Epidermal melanocyte (primary cell): ENCODE results near the gene MRPS12.
"Not testable (repeated sequence)": the region's sequence is repeated elsewhere in the genome, so short reads cannot be mapped to it uniquely, and the experiment has no call there.

Experiments
- DNase-seq: peaks from one replicate; pipeline ENCODE4 v3.0.0; 2011; ENCODE audit warnings: low spot score; ENCODE audit not compliant: insufficient read length

MRPS12 gene

DNA sequence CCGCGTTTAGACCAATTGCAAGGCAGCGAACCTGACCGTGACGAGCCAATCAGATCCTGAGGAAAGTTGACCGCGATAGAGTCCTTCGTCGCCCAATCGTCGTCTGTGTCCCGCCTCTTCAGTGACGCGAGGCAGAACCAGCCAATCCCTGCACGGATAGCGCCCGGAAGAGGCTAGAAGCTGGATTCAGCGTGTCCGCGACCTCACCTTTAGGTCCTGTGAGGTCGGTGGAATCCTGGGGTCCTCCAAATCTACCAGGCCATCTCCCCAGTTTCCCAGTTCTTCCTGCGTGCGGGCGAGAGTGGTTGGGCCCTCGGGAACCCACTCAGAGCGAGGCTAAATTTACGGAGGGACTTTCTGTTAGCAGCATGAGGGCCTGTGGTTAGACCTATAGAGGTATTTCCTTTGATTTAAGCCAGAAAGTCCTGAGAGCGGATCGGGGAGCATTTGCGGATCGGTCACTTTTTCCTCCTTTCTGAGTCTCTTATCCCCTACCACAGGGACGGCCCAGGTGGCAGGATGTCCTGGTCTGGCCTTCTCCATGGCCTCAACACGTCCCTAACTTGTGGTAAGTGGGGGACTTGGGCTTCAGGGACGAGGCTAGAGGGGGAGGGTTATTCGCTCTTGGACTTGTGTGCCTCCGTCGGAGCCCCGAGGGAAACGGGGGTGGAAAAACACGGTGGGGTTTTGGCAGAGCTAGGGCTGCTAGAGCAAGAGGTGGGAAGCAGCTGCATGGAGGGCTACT, at the start of gene MRPS12:
Gene MRPS12 (plus strand): TSS at position 169 of the 745 bp plus-strand sequence. CDS start 351 bp downstream, at position 520.
- peak; percentile 100 for DNase-seq

DNA sequence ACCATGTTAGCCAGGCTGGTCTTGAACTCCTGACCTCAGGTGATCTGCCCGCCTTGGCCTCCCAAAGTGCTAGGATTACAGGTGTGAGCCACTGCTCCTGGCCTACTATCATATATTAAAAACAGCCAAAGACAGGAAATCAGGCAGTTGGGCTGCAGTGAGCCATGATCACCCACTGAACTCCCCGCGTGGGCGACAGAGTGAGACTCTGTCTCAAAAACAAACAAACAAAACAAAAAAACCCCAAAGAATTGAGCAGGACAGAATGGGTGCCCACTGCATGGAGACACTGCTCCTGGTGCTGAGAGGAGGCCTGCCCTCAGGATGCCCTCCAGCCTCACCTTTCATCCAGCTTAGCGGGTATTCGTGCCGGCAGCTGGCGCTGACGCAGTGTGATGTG, 47.5 kb upstream of the MRPS12 start:
- no peak for DNase-seq

DNA sequence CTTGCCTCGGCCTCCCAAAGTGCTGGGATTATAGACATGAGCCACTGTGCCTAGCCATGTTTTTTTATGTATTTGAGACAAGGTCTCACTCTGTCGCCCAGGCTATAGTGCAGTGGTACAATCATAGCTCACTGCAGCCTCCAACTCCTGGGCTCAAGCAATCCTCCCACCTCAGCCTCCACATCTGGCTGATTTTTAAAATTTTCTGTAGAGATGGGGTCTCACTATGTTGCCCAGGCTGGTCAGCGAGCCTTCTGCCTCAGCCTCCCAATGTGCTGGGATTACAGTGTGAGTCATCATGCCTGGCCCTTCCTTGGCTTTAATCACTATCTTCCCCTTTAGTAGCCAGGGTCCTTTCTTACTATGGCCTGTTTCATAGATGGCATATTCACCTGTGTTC, 46.1 kb upstream of the MRPS12 start:
- DNase-seq: not testable (repeated sequence)

- DNase-seq: no peak
These were observed 41.9 kb upstream of the MRPS12 start for GRCh38 chr19:38888876-38889275.

DNA sequence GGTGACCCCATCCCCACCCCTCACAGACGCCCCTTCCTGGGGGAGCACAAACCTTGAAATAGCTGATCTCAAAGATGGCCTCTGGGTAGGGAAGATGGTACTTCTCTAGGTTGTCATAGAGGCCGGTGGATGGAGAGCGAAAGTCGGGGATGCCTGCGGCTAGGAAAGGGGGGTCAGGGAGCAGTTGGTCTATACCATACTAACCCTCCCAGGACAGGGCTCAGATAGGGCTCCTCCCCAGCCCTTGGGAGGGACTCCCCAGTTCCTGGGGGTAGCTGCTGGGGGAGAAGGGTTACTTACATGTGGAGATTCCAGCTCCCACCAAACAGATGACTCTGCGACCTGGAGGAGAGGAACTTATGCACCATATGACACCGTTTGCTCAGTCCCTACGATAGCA, 40.9 kb upstream of the MRPS12 start:
- peak; percentile 14 for DNase-seq

GRCh38 chr19:38890686-38891085, 40.1 kb upstream of the MRPS12 start:
- DNase-seq: peak; percentile 9

DNA sequence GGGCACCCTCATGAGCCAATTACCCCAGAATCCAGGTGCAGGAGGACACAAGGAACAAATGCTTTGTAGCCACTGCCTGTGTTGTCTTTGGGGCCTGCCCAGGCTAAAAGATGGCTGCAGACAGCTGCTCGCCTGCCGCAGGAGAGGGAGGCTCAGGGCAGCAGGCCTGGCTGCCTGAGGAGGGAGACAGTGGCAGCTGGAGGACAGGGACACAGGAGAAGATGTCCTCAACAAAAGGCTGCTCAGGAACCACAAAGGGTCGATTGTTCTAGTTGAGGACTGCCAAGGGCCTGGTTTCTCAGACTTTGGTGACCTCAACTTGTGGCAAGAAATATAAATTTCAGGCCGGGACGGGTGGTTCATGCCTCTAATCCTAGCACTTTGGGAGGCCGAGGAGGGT, 39.0 kb upstream of the MRPS12 start:
- no peak for DNase-seq

GRCh38 chr19:38892841-38893240, 37.9 kb upstream of the MRPS12 start:
- DNase-seq: no peak

GRCh38 chr19:38893341-38893771, 37.4 kb upstream of the MRPS12 start:
- no peak for DNase-seq

- DNase-seq: no peak
These were observed 35.8 kb upstream of the MRPS12 start for GRCh38 chr19:38894968-38895367.

DNA sequence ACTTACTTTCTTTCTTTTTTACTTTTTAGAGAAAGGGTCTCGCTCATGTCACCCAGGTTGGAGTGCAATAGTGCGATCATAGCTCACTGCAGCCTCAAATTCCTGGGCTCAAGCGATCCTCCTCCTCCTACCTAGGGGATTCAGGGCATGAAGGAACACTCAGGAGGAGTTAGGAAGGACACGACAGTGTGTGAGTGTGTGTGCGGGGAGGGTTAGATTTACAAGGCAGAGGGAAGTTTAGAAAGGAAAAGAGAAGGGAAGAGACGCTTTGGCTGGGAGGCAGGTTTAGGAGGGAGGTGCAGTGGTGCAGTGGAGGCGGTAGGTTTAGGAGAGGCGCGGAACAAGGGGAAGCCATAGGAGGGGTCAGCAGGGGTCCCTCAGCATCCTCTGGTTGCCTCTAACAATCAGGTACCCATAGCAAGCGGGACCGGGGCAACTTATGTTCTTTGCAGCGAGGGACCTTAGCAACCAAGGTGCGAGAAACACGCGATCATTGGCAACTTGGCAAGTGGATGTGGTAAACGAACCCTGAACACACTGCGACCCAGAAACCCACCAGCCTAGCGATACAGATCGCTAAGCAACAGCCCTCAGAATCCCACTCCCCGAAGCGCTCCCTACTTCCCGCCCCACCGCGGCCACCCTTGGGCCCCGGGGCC, 31.8 kb upstream of the MRPS12 start:
- DNase-seq: no peak

- peak; percentile 96 for DNase-seq
These were observed 31.1 kb upstream of the MRPS12 start, which contains the start of the genes NFKBIB and SIRT2 for GRCh38 chr19:38899447-38900201. Gene NFKBIB (plus strand): TSS chr19:38899969. CDS start chr19:38900033, 64 bp downstream. Gene SIRT2 (minus strand): TSS chr19:38899618. CDS start chr19:38899521, 97 bp downstream.

DNA sequence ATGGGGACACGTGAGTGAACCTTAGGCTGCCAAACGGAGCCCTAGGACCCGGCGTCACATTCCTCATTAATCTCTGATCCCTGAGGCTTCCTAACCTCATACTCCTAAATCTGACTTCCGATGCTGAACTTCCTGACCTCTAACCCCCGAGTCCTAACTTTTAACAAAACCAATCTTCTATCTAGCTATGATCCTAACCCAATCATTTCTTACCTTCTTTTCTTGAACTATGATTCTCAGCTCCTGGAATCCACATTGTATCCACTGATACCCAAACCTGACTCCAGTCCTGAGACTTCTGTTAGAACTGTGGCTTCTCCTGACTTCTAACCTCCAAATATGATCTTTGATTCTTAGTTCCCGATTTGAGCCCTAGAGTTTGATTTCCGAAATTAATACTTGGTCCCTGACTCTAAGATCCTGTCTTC, 30.5 kb upstream of the MRPS12 start:
- DNase-seq: no peak

GRCh38 chr19:38900743-38901190, 30.0 kb upstream of the MRPS12 start:
- no peak for DNase-seq

DNA sequence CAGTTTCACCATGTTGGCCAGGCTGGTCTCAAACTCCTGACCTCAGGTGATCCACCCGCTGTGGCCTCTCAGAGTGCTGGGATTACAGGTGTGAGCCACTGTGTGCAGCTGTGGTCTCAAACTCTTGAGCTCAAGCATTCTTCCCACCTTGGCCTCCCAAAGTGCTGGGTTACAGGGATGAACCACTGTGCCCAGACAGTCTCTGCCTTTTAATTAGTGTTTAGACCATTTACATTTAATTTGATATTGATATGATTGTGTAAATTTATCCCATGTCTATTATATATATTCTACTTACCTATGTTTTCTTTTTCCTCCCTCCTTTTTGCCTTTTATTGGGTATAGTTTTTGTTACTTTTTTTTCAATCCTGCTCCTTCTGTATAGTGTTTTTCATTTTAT, 29.1 kb upstream of the MRPS12 start:
- no peak for DNase-seq

DNA sequence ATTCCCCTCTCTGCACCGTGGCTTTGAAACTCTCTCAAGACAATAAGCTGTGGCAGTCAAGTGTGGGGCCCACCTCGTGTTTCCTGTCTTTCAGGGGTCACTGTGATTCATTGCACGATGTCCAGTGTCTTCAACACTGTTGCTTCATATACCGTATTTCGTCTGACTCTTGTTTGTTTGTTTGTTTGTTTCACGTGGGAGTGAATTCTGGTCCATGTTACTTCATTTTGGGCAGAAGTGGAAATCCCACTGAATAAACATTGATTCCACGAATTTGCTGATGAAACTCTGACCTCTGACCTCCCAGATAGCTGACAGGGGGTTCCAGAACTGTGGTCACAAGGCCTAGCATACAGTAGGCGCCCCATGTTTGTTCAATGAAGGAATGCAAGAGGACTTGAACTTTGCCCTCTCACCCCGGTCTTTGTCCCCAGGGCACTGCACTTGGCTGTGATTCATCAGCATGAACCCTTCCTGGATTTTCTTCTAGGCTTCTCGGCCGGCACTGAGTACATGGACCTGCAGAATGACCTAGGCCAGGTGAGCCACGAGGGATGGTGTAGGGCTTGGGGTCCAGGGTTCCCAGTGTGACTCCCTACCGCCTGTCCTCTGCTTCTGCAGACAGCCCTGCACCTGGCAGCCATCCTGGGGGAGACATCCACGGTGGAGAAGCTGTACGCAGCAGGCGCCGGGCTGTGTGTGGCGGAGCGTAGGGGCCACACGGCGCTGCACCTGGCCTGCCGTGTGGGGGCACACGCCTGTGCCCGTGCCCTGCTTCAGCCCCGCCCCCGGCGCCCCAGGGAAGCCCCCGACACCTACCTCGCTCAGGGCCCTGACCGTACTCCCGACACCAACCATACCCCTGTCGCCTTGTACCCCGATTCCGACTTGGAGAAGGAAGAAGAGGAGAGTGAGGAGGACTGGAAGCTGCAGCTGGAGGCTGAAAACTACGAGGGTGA, 25.9 kb upstream of the MRPS12 start:
- DNase-seq: no peak

- DNase-seq: no peak
These were observed 25.1 kb upstream of the MRPS12 start for GRCh38 chr19:38905620-38906019.

DNA sequence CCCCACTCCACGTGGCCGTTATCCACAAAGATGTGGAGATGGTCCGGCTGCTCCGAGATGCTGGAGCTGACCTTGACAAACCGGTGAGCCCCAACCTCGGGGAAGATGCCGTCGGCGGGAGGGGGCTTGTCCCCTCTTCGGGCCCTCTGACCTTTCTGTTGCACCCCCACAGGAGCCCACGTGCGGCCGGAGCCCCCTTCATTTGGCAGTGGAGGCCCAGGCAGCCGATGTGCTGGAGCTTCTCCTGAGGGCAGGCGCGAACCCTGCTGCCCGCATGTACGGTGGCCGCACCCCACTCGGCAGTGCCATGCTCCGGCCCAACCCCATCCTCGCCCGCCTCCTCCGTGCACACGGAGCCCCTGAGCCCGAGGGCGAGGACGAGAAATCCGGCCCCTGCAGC, 23.5 kb upstream of the MRPS12 start:
- no peak for DNase-seq

- no peak for DNase-seq
These were observed 23.1 kb upstream of the MRPS12 start for GRCh38 chr19:38907670-38908069.

GRCh38 chr19:38908911-38909310, 21.8 kb upstream of the MRPS12 start:
- DNase-seq: peak; percentile 9

- DNase-seq: no peak
These were observed 20.3 kb upstream of the MRPS12 start for GRCh38 chr19:38910488-38910887.
